ENCODE data around the gene ULK1. TPM values are rescaled to one million over a fixed set of nuclear protein-coding genes. Genes with fewer than 3 reads are reported as not detected.

ULK1 gene
- total RNA-seq, 1 experiment from 2014 or later = 21.7 TPM

DNA sequence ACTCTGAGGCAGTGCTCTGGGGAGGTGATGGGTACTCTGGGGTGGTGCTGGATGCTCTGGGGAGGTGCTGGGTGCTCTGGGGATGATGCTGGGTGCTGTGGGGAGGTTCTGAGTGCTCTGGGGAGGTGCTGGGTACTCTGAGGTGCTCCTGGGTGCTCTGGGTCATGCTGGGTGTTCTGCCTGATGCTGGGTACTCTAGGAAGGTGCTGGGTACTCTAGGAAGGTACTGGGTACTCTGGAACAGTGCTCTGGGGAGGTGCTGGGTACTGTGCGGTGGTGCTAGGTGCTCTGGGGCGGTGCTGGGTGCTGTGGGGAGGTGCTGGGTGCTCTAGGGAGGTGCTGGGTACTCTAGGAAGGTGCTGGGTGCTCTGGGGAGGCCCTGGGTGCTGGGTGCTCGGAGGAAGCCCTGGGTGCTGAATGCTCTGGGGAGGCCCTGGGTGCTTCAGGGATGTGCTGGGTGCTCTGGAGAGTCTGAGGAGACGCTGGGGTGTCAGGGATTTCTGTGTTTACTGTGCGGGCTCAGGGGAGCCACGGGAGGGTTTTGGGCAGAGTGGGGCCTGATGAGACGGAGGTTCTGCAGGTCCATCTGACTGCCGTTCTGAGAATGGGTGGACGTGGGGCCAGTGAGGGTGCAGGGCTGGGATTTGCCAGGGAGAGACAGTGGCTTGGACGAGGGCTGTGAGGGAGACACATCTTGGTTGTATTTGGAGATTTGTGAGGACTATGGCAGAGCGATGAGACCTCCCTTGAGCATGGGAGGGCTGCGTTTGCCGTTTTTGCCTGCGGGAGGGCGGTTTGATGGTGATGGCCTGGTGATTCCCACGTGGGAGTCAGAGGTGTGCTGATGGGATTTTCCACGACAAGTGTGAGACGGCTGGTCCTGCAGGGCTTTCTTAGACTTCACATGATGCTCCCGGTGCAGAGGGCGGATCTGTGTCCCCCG is 36.2 kb upstream of the ULK1 start:
- Mint-ChIP-seq H3K27me3 (ENCODE audit: insufficient read depth, unreplicated experiment) (peaks cover 29% of the 10 kb centered on the region), H3K9me3 (ENCODE audit: unreplicated experiment) (no peaks in the 10 kb centered on the region), H3K27ac (ENCODE audit: low read depth, unreplicated experiment) (no peak overlapping the region), H3K4me3 (ENCODE audit: unreplicated experiment) (no peak overlapping the region), H3K36me3 (ENCODE audit: insufficient read depth, unreplicated experiment) (peaks cover 6% of the 10 kb centered on the region), H3K4me1 (ENCODE audit: insufficient read depth, unreplicated experiment) (peaks cover 29% of the 10 kb centered on the region)
- ChIA-PET POLR2A (no interaction called here), CTCF (no interaction called here)
- TF ChIP-seq, protein P1, sequence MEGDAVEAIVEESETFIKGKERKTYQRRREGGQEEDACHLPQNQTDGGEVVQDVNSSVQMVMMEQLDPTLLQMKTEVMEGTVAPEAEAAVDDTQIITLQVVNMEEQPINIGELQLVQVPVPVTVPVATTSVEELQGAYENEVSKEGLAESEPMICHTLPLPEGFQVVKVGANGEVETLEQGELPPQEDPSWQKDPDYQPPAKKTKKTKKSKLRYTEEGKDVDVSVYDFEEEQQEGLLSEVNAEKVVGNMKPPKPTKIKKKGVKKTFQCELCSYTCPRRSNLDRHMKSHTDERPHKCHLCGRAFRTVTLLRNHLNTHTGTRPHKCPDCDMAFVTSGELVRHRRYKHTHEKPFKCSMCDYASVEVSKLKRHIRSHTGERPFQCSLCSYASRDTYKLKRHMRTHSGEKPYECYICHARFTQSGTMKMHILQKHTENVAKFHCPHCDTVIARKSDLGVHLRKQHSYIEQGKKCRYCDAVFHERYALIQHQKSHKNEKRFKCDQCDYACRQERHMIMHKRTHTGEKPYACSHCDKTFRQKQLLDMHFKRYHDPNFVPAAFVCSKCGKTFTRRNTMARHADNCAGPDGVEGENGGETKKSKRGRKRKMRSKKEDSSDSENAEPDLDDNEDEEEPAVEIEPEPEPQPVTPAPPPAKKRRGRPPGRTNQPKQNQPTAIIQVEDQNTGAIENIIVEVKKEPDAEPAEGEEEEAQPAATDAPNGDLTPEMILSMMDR (IDR thresholded peaks at IDR 0.05; ENCODE audit: unreplicated experiment) = no peak
- intact Hi-C loops (cut with micrococcal nuclease) = no loop called here
- BruUV-seq (replicated peaks) = no TSS peak
- no peak for DNase-seq (ENCODE audit: unreplicated experiment)

DNA sequence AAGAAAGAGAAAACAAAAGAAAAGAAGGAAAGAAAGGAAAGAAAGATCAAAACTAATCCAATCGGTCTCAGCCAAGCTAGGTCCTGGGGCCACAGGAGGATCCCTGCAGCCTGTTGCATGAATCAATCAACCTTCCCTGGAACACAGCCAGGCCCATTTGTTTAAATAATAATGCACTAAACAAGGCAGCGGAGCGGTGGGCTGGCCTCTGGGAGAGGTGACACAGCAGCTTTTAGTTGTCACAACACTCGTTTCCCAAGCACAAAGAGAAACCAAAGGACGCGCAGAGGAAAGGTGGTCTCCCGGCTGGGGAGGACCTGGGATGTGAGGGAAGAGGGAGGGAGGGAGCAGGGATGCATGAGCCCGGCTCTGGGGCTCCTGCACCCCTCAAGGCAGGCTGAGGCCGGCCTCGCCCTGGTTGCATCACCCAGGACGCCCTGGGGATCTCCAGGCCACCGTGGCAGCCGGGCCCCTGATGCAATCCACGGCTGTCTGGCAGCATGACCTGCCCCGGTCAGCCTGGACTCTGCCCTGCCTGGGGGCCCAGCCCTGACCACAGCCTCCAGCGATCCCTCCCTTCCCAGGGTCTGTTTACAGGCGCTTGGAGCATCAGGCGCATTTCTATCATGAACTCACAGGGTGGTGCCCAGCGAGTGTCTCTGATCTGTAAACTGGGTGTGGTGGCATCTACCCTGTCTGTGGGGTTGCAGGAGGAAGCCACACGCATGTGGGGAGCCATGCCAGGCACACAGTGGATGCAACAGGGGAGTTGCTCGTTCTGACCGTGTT is 33.8 kb upstream of the ULK1 start:
- peaks cover 6% of the 10 kb centered on the region for H3K36me3 Mint-ChIP-seq (ENCODE audit: insufficient read depth, unreplicated experiment)
- intact Hi-C loops (cut with micrococcal nuclease) = loop anchor here (1.0 to 2.0 kb wide), 2 partner anchors 36 to 68 kb away; partner anchors contain the start of gene PUS1
- peaks cover 26% of the 10 kb centered on the region for H3K27me3 Mint-ChIP-seq (ENCODE audit: insufficient read depth, unreplicated experiment)
- POLR2A ChIA-PET = interaction anchor here (0.7 to 2.0 kb wide), 5 partner anchors 36 to 121 kb away, joined by 3 to 4 read pairs (median 3); no protein-coding TSS in a partner anchor
- TF ChIP-seq, protein P1 (IDR thresholded peaks at IDR 0.05; ENCODE audit: unreplicated experiment) = no peak
- no peaks in the 10 kb centered on the region for H3K9me3 Mint-ChIP-seq (ENCODE audit: unreplicated experiment)
- peaks cover 39% of the 10 kb centered on the region for H3K4me1 Mint-ChIP-seq (ENCODE audit: insufficient read depth, unreplicated experiment)
- H3K4me3 Mint-ChIP-seq (ENCODE audit: unreplicated experiment) = peak overlapping the region; percentile 59
- no TSS peak for BruUV-seq (replicated peaks)
- peak overlapping the region; percentile 96 for H3K27ac Mint-ChIP-seq (ENCODE audit: low read depth, unreplicated experiment)
- CTCF ChIA-PET = no interaction called here
- peak; percentile 93 for DNase-seq (ENCODE audit: unreplicated experiment)

DNA sequence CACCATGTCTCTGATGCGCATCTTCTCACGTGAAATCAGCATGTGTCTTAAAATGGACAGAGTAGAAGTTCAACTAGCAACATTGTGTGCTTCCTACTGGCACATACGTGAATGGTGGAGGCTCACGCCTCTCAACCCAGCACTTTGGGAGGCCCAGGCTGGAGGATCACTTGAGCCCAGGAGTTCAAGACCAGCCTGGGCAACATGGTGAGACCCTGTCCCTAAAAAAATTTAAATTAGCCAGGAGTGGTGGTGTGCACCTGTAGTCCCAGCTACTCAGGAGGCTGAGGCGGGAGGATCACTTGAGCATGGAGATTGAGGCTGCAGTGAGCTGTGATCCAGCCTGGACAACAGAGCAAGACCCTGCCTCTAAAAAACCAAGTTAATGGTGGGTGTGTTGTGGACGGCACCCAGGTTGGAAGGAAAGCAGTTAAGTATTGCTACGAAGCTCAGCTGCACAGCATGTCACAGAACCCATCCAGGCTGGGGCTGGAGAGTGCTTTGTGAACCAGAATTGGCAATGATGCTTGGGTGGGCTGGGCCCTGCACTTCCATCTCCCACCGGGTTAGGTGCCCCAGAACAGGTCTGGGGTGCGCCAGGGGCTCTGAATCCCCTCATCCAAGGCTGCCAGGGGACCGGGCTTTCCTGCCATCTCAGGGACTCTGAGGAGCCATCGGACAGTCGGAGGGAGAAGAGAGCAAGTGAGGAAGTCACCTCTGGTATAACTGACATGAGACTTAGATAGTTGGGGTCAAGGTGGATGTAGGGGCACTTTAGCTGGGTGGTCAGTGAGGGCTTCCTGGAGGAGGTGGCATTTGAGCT is 33.0 kb upstream of the ULK1 start:
- H3K9me3 Mint-ChIP-seq (ENCODE audit: unreplicated experiment) = no peaks in the 10 kb centered on the region
- CTCF ChIA-PET = interaction anchor here (1.3 kb wide), 1 partner anchor 25 kb away, joined by 3 read pairs; no protein-coding TSS in a partner anchor
- H3K36me3 Mint-ChIP-seq (ENCODE audit: insufficient read depth, unreplicated experiment) = peaks cover 6% of the 10 kb centered on the region
- H3K4me3 Mint-ChIP-seq (ENCODE audit: unreplicated experiment) = peak overlapping the region; percentile 59
- no peak for DNase-seq (ENCODE audit: unreplicated experiment)
- POLR2A ChIA-PET = interaction anchor here (1.1 to 2.0 kb wide), 2 partner anchors 11 to 75 kb away, joined by 3 to 4 read pairs; no protein-coding TSS in a partner anchor
- peaks cover 34% of the 10 kb centered on the region for H3K4me1 Mint-ChIP-seq (ENCODE audit: insufficient read depth, unreplicated experiment)
- no TSS peak for BruUV-seq (replicated peaks)
- no peak overlapping the region for H3K27ac Mint-ChIP-seq (ENCODE audit: low read depth, unreplicated experiment)
- intact Hi-C loops (cut with micrococcal nuclease) = loop anchor here (1.0 to 2.0 kb wide), 2 partner anchors 35 to 67 kb away; partner anchors contain the start of gene PUS1
- H3K27me3 Mint-ChIP-seq (ENCODE audit: insufficient read depth, unreplicated experiment) = peaks cover 18% of the 10 kb centered on the region
- TF ChIP-seq, protein P1 (IDR thresholded peaks at IDR 0.05; ENCODE audit: unreplicated experiment) = no peak

All from MCF 10A (cell line).